SH-SY5Y (cell line): ENCODE measurements around the gene SIGLEC9.

Source experiments
- GATA2 ChIP-seq: IDR thresholded peaks from 2 replicates; pipeline ENCODE4 v1.6.1; 2011; ENCODE audit warnings: mild to moderate bottlenecking, low read depth, low read length
- GATA3 ChIP-seq: IDR thresholded peaks from 2 replicates; pipeline ENCODE4 v1.6.1; 2011; ENCODE audit warnings: low read depth, mild to moderate bottlenecking, low read length, moderate library complexity

DNA sequence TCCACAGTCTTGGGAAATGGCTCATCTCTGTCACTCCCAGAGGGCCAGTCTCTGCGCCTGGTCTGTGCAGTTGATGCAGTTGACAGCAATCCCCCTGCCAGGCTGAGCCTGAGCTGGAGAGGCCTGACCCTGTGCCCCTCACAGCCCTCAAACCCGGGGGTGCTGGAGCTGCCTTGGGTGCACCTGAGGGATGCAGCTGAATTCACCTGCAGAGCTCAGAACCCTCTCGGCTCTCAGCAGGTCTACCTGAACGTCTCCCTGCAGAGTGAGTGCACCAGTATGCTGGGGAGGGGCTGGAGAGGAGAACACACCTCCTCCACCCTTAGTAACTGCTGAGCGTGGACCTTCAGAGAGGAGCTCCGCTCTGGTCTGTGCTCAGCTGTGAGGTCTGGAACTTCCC, 2.3 kb downstream of the SIGLEC9 start:
- TF ChIP-seq GATA2 (no peak), GATA3 (no peak)
